Urinary bladder (tissue), 4 donors: ENCODE measurements around the gene KIAA1755. TPM values are rescaled to one million over a fixed set of nuclear protein-coding genes. Genes with fewer than 3 reads are reported as not detected.

ENCODE experiments used
- DNase-seq: peaks from one replicate; pipeline ENCODE4 v3.0.0-alpha.2; 2015; ENCODE audit errors: extremely low spot score
- H3K27ac ChIP-seq: one replicate; pipeline ENCODE4 v1.5.1; 2013; ENCODE audit warnings: low read depth, mild to moderate bottlenecking, moderate library complexity
- H3K36me3 ChIP-seq: one replicate; pipeline ENCODE4 v1.6.1; 2013; ENCODE audit warnings: mild to moderate bottlenecking, moderate library complexity; ENCODE audit not compliant: insufficient read depth
- H3K4me1 ChIP-seq: one replicate; pipeline ENCODE4 v1.6.1; 2013; ENCODE audit warnings: mild to moderate bottlenecking, moderate library complexity; ENCODE audit not compliant: insufficient read depth
- H3K4me3 ChIP-seq: one replicate; pipeline ENCODE4 v1.5.1; 2013; ENCODE audit warnings: low read depth, low read length
- WGBS: extraction: QIAGEN DNeasy Blood & Tissue Kit; methylation state at CpG from one replicate; pipeline ENCODE4 v1.1.7; 2013; 5-methylcytosine and 5-hydroxymethylcytosine counted together
- polyA plus RNA-seq: library from polyadenylated mRNA; stranded (reverse); fragments of 200-250 nt; gene quantifications from one replicate; pipeline ENCODE4 v1.2.3, GENCODE V29; 2013
- total RNA-seq: library from RNA; depleted of rRNA; stranded (reverse); fragments of >200 nt; gene quantifications from one replicate; pipeline ENCODE4 v1.2.3, GENCODE V29; 2014
- donor health status: healthy with polysubstance abuse.
- donor health status: healthy.

Gene KIAA1755
- total and polyA plus RNA-seq, 2 donors = 6.1 to 6.8 TPM

DNA sequence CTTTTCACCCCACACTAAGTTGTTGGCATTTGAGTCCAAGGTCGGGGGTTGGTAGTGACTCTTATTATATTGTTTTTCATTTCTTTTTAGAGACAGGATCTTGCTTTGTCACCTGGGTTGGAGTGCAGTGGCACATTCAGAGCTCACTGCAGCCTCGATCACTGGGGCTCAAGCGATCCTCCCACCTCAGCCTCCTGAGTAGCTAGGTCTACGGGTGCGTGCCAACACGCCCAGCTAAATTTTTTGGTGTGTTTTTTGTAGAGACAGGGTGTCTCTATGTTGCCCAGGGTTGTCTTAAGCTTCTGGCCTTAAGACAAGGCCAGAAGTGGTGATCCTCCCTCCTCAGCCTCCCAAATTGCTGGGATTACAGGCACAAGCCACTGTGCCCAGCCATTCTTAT is 70.4 kb downstream of the KIAA1755 start:
- no peak overlapping the region for H3K4me3 ChIP-seq
- WGBS = 97% methylated on average over 6 of the region's 6 CpGs
- no peak for DNase-seq
- H3K36me3 ChIP-seq = no peaks in the 10 kb centered on the region
- no peak overlapping the region for H3K27ac ChIP-seq
- H3K4me1 ChIP-seq = no peaks in the 10 kb centered on the region

DNA sequence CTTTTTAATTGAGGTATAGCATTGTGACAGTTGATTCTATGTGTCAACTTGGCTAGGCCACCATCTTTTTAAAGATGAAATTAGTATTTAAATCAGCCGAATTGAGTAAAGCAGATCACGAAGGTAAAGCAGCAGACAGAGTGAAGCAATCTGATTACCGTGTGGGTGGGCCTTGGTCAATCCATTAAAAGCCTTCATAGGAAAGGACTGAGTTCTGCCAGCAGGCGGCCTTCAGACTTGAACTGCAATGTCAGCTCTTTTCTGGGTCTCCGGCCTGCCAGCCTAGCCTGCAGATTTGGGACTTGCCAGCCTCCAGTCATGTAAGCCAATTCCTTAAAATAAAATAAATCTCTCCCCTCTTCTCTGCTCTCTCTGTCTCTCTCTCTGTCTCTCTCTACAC is 73.0 kb downstream of the KIAA1755 start:
- Histone ChIP-seq H3K36me3 (no peaks in the 10 kb centered on the region), H3K4me3 (no peak overlapping the region), H3K4me1 (no peaks in the 10 kb centered on the region), H3K27ac (no peak overlapping the region)
- DNase-seq = no peak
- 80% methylated on average over 5 of the region's 5 CpGs for WGBS

DNA sequence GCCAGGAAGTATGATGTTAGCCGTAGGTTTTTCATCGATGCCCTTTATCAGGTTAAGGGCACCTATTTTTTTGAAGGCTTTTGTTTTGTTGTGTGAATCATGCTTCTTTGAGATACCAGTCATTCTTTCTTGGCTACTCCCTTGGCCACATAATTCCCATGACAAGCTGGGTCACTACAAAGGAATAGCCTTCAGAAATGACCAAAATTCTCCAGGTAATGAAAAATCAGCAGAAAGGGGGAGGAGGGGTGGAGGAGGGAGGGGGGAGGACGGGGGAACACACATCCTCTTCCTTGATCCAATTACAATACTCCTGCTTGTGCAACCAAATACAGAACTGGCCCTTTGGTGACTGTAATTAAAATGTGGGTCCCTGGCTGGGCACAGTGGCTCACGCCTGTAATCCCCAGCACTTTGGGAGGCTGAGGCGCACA is 73.7 kb downstream of the KIAA1755 start:
- 74% methylated on average over 5 of the region's 5 CpGs for whole genome bisulfite sequencing
- Histone ChIP-seq H3K4me3 (no peak overlapping the region), H3K4me1 (no peaks in the 10 kb centered on the region), H3K36me3 (no peaks in the 10 kb centered on the region), H3K27ac (no peak overlapping the region)
- no peak for DNase-seq

DNA sequence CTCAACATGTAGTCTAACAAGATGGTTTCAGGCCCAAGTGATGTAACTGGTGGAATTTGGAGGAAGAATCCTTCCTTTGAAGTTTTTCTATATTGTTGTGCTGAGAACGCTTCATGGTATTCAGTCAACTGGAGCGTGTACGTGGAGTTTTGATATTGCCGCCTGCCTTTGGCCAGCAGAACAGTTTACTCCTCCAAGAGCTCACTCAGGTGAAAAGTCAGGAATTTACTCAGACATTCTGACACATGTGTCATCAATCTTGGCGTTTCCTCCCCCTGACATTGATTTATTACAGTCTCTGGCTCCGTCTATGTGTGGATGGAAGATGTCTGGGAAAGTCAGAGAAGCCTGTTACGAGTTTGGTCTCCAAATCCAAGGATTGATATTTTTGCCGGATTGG is 76.4 kb downstream of the KIAA1755 start:
- 67% methylated on average over 8 of the region's 8 CpGs for WGBS
- Histone ChIP-seq H3K36me3 (no peaks in the 10 kb centered on the region), H3K4me1 (no peaks in the 10 kb centered on the region), H3K27ac (no peak overlapping the region), H3K4me3 (no peak overlapping the region)
- no peak for DNase-seq

DNA sequence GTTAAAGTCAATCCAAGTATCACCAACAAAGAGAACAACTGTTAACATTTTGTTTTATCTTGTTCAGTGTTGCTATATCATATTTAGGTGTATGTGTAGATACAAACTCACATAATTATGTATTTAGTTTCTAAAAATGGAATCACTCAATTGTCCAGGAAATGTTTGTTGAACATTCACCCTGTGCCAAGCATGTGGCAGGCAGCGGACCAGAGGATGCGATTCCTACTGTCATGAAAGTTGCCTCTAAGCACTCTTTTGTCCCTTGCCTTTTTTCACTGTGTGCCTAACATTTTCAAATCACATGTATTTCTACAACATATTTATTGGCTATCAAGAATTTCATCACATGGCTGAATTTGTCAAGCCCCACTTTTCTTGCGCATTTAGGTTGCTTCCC is 78.6 kb downstream of the KIAA1755 start:
- Histone ChIP-seq H3K4me3 (no peak overlapping the region), H3K36me3 (no peaks in the 10 kb centered on the region), H3K27ac (no peak overlapping the region), H3K4me1 (no peaks in the 10 kb centered on the region)
- no peak for DNase-seq
- 98% methylated on average over 3 of the region's 3 CpGs for WGBS

DNA sequence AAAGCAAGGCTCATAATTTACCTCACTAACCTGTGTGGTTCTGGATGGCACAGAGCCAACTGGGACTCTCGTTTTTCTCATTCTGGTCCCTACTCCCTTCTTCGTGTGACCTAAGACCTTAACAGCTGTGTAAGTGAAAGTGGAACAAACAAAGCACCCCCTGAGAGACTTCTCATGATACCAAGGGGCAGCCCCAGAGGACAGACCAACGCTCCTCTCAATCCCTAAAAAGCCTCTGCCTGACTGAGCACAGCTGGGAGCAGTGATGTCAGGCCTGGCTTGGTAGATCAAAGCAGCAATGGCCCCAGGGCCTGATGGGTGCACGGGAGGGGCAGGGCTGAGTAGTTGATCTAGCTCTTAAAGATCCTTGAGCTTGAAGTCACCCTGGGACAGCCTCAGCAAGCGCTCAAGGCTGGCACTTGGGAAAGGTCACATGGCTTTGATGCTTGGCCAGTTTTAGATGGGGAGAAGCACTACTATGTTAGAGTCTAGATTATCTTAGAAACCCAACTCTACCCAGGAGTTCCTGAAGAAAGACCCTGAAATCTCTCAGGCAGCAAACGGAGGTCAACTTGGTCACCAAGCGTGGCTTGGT is 79.2 kb downstream of the KIAA1755 start:
- H3K27ac ChIP-seq = no peak overlapping the region
- no peaks in the 10 kb centered on the region for H3K4me1 ChIP-seq
- DNase-seq = no peak
- H3K36me3 ChIP-seq = no peaks in the 10 kb centered on the region
- 88% methylated on average over 7 of the region's 7 CpGs for WGBS
- no peak overlapping the region for H3K4me3 ChIP-seq

DNA sequence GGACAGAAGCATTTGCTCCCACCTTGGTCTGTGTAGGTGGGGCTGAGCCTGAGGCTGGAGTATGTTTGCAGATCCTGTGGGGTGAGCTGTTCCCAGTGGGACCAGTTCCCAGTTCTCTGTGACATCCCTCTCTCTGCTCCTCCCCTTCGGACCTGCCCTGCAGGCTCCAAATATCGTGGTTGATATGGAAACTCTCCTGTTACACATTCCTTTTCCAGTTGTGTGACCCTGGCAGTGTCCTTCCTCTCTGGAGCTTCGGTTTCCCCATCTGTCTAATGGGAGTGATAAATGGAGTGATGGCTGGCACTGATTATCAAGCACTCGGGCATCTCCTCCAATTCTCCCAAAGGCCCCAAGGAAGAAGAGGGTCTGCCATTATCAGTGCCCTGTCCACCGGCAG is 79.8 kb downstream of the KIAA1755 start:
- 69% methylated on average over 5 of the region's 5 CpGs for WGBS
- Histone ChIP-seq H3K4me1 (no peaks in the 10 kb centered on the region), H3K4me3 (no peak overlapping the region), H3K27ac (no peak overlapping the region), H3K36me3 (no peaks in the 10 kb centered on the region)
- no peak for DNase-seq

DNA sequence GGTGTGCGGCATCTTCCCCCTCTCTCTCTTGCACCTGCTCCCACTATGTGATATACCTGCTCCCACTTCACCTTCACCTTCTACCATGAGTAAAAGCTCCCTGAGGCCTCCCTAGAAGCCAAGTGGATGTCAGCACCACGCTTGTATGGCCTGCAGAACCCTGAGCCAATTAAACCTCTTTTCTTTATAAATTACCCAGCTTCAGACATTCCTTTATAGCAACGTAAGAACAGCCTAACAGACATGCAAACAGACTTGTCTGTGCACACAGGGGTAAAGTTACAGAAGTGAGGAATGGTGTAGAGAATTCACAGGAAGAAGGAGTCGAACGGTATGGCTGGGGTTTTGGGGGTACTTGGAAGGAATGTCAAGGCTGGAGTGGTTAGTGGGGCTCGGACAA is 80.7 kb downstream of the KIAA1755 start:
- WGBS = 66% methylated on average over 6 of the region's 6 CpGs
- no peak for DNase-seq
- Histone ChIP-seq H3K36me3 (no peaks in the 10 kb centered on the region), H3K4me3 (no peak overlapping the region), H3K27ac (no peak overlapping the region), H3K4me1 (no peaks in the 10 kb centered on the region)

DNA sequence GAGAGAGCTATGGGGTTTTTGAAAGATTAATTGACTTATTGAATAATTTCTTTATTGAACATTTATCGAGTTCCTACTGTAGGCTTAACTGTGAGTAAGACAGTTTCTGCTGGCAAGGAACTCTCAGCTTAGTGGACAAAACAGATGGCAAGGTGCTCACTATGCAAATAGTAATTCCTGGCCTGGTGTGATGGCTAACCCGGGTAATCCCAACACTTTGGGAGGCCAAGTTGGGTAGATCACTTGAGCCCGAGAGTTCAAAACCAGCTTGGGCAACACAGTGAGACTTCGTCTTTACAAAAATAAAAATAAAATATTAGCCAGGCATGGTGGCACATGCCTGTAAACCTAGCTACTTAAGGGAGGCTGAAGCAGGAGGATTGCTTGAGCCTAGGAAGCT is 82.0 kb downstream of the KIAA1755 start:
- Histone ChIP-seq H3K4me1 (no peaks in the 10 kb centered on the region), H3K27ac (no peak overlapping the region), H3K4me3 (no peak overlapping the region), H3K36me3 (no peaks in the 10 kb centered on the region)
- no peak for DNase-seq
- 94% methylated on average over 4 of the region's 4 CpGs for WGBS

DNA sequence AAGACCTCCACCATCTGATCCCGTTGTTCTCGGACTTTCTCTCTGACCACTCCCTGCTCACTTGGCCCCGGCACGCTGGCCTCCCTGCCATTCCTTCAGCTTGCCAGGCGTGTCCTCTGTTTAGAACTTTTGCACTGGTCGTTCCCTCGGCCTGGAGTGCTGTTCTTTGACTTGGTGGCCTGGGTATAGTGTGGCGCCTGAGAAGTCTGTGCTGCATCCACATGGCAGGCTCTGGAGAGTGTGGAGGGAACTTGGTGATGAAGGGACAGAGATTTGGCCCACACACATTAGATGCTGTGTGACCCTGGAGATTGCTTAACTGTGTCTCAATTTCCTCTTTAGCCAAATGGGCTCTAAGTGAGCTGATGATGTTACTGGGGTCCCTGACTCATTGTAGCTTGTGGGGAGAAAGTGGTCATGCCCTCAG is 82.5 kb downstream of the KIAA1755 start:
- H3K4me1 ChIP-seq = no peaks in the 10 kb centered on the region
- 81% methylated on average over 8 of the region's 8 CpGs for WGBS
- no peak overlapping the region for H3K4me3 ChIP-seq
- no peak for DNase-seq
- no peak overlapping the region for H3K27ac ChIP-seq
- no peaks in the 10 kb centered on the region for H3K36me3 ChIP-seq

DNA sequence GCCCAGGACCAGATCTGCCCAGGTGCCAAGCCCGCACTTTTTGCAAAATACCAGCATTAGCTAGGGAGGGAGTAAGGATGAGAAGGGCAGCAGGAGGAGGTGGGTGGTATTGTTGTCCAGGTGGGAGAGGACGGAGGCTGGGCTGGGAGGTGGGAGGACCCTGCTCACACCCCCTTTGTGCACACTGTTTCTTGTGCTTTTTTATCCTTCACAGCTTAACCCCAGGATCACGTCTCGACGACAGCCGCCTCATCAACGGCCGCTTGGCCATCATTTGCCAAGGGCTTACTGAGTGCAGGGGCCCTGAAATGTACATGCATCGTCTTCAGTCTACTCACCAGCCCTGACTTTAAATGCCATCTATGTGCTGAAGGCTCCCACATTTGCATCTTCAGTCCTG is 83.3 kb downstream of the KIAA1755 start:
- Histone ChIP-seq H3K4me3 (no peak overlapping the region), H3K27ac (no peak overlapping the region), H3K36me3 (no peaks in the 10 kb centered on the region), H3K4me1 (no peaks in the 10 kb centered on the region)
- DNase-seq = no peak
- WGBS = 90% methylated on average over 9 of the region's 9 CpGs

DNA sequence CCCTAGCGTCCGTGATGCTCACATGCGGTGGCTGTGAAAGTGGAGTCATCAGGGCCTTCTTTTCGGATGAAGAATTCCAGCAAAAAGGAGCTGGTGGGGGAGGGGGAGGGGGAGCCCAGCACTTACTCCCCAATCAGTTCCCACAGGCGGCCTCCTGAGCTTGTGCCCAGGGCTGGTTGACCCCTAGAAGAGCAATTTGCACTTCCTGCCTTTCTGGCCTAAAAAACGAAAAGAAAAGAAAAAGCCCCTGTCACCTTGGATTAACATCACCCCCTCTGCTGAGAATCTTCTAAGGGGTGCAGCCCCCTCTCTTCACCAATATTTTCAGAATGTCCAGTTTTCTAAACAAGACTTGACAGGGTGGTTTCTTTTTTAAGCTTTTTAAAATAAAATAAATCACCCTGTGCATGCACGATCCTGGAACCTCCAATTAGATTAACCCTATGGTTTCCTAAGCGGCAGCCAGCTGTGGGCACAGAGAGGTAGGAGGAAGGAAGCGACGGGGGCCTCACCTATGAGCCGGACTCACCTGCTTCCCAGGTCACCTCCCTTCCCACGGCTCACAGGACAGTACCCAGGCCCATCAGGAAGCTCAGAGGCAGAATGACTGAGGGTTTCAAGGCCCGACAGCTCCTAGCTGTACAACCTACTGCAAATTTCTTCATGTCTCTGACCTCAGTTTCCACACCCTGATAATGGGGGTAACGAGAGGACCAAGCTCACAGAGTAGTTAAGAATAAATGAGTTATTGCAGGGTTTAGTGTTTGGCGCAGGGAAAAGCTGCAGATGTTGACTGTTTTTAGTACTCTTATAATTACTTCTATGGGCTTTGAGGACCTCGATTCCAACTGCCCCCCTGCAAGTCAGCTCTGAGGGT is 85.0 kb downstream of the KIAA1755 start:
- Histone ChIP-seq H3K36me3 (no peaks in the 10 kb centered on the region), H3K27ac (no peak overlapping the region), H3K4me3 (no peak overlapping the region), H3K4me1 (no peaks in the 10 kb centered on the region)
- WGBS = 78% methylated on average over 16 of the region's 16 CpGs
- no peak for DNase-seq

DNA sequence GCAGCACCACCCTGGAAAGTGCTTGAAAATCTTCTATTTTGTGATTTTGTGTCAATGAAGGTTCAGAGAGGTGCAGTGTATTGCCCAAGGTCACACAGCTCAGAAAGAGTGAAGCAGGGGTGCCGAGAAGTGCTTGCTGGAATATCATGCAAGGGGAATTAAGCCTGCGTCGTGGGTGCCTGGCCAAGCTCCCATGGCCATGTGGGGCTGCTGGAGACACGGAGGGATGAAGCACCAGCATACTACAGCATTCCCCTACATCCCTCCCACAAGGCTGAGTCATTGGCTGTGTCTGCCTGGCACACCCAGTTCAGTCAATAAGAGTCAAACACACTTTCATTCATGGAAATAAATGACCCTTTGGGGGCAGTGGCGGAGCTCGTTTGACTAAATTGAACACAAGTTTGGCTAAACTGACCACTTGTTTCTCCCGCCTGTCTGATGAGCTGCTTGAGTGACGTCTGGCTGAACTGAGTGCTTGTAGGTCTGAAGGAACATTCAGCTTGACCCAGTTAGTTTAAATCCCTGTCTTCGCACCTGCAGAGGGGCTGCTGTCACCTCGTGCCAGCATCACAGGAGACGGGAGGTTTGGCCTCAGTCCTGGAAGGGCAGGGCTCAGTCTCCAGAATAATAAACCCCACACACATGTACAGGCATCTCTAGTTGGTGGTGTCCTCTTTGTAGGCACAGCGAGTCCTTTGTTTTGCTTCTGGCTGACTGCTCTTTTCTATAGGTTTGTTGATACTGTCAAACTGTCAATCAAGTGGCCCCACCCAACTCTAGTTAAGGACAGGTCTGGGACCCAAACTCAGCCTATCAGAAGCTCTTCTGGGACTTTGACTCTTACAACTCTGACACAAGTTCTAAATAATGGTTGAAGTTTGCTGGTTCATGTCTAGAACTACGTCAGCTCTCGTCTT is 87.0 kb downstream of the KIAA1755 start:
- no peak for DNase-seq
- Histone ChIP-seq H3K4me3 (no peak overlapping the region), H3K36me3 (no peaks in the 10 kb centered on the region), H3K27ac (no peak overlapping the region), H3K4me1 (no peaks in the 10 kb centered on the region)
- 52% methylated on average over 14 of the region's 14 CpGs for WGBS
